ENCODE results near the gene ARAP1.

DNA sequence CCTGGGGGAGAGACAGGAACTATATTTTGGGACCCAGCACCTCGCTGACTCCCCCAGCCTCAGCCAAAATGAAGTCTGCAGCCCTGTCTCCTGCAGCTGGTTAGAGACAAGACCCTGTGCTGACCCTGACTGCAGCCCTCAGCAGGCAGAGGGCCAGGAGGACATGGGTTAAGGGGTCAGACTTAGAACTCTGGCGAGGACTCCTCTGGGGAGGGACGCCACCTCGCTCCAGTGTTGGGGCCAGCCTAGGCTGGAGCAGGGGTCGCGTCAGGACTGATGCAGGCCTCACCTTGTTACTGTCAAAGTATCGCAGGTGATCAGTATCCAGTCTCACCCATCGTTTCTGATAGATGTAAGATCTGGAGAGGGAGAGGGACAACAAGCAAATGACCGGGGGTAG, 41.1 kb downstream of the ARAP1 start:
- TF ChIP-seq POLR2A (IDR thresholded peaks at IDR 0.05; ENCODE audit: low read depth, low read length), result no peak
- no peak for TF ChIP-seq POLR2AphosphoS5 (IDR thresholded peaks at IDR 0.05; ENCODE audit: low read depth, low read length)
- TF ChIP-seq TAF1 (IDR thresholded peaks at IDR 0.05; ENCODE audit: borderline replicate concordance, low read depth, low read length), result no peak

Data from GM12892 (cell line).